ENCODE results near the gene ARHGEF39.

- TF ChIP-seq CTCF (IDR thresholded peaks at IDR 0.05) (no peak), ZFX (IDR thresholded peaks at IDR 0.05; ENCODE audit: borderline replicate concordance) (no peak)
These were observed 25.8 kb upstream of the ARHGEF39 start for GRCh38 chr9:35690614-35691333.

All from 22Rv1 (cell line).